GM23338 (cell line): Measurements from ENCODE around the gene ATXN2. TPM values are rescaled to one million over a fixed set of nuclear protein-coding genes. Genes with fewer than 3 reads are reported as not detected.

Experiments used
- ATAC-seq: fragments of 200-7000 bp; cut with Tn5 transposase; 3 replicates; pipeline ENCODE4 v1.9.1; 2020
- DNase-seq: peaks from one replicate; pipeline ENCODE4 v3.0.0-alpha.2; 2015; ENCODE audit warnings: low spot score
- H2AFZ ChIP-seq: fragments of 200-600 bp; sonication (generic); 2 replicates; pipeline ENCODE4 v1.8.0; 2016; ENCODE audit warnings: antibody characterized with exemption, mild to moderate bottlenecking, moderate library complexity
- H3F3A ChIP-seq: fragments of 200-600 bp; sonication (generic); replicated peaks from 2 replicates; pipeline ENCODE4 v1.8.0; 2017; ENCODE audit warnings: antibody characterized with exemption, mixed run types, low read depth
- H3K27ac ChIP-seq: fragments of 200-600 bp; sonication (generic); 2 replicates; pipeline ENCODE4 v1.6.1; 2016; ENCODE audit warnings: low read depth
- H3K27me3 ChIP-seq: fragments of 200-600 bp; sonication (generic); 2 replicates; pipeline ENCODE4 v1.8.0; 2016; ENCODE audit warnings: mild to moderate bottlenecking, mixed run types, moderate library complexity; ENCODE audit not compliant: insufficient read depth
- H3K36me3 ChIP-seq: fragments of 200-600 bp; sonication (generic); 2 replicates; pipeline ENCODE4 v1.8.0; 2016; ENCODE audit warnings: mild to moderate bottlenecking; ENCODE audit not compliant: insufficient read depth
- H3K4me1 ChIP-seq: fragments of 200-600 bp; sonication (generic); 2 replicates; pipeline ENCODE4 v1.8.0; 2016; ENCODE audit warnings: mild to moderate bottlenecking, moderate library complexity; ENCODE audit not compliant: insufficient read depth
- H3K4me2 ChIP-seq: fragments of 200-600 bp; sonication (generic); 2 replicates; pipeline ENCODE4 v1.7.1; 2017; ENCODE audit warnings: mixed run types
- H3K4me3 ChIP-seq: fragments of 200-600 bp; sonication (generic); 2 replicates; pipeline ENCODE4 v1.6.1; 2016; ENCODE audit warnings: mixed run types
- H3K79me2 ChIP-seq: fragments of 200-600 bp; sonication (generic); replicated peaks from 2 replicates; pipeline ENCODE4 v1.8.0; 2017; ENCODE audit warnings: mild to moderate bottlenecking; ENCODE audit not compliant: insufficient read depth
- H3K9me2 ChIP-seq: fragments of 200-600 bp; sonication (generic); 2 replicates; pipeline ENCODE4 v1.8.0; 2017; ENCODE audit not compliant: insufficient read depth
- H4K20me1 ChIP-seq: fragments of 200-600 bp; sonication (generic); replicated peaks from 2 replicates; pipeline ENCODE4 v1.8.0; 2017; ENCODE audit warnings: mild to moderate bottlenecking; ENCODE audit not compliant: insufficient read depth
- H3K27ac Mint-ChIP-seq: 2 replicates; pipeline ENCODE4 v1.8.0; 2020; ENCODE audit warnings: inconsistent platforms, mild to moderate bottlenecking, moderate library complexity, mixed read lengths
- H3K27me3 Mint-ChIP-seq: 3 replicates; pipeline ENCODE4 v1.8.0; 2022; ENCODE audit warnings: low read depth, mild to moderate bottlenecking, moderate library complexity, mixed read lengths, inconsistent platforms; ENCODE audit not compliant: insufficient read depth, poor library complexity
- H3K36me3 Mint-ChIP-seq: 3 replicates; pipeline ENCODE4 v1.8.0; 2021; ENCODE audit warnings: low read depth, mild to moderate bottlenecking, inconsistent platforms, moderate library complexity, mixed read lengths
- H3K4me1 Mint-ChIP-seq: 3 replicates; pipeline ENCODE4 v1.8.0; 2020; ENCODE audit warnings: mild to moderate bottlenecking, inconsistent platforms, mixed read lengths
- H3K4me3 Mint-ChIP-seq: 3 replicates; pipeline ENCODE4 v1.8.0; 2021; ENCODE audit warnings: moderate library complexity, mild to moderate bottlenecking, inconsistent platforms, mixed read lengths
- H3K9me3 Mint-ChIP-seq: 3 replicates; pipeline ENCODE4 v1.8.0; 2020; ENCODE audit warnings: moderate library complexity, mild to moderate bottlenecking, inconsistent platforms, mixed read lengths
- EZH2 ChIP-seq: fragments of 200-600 bp; sonication (generic); IDR thresholded peaks from one replicate; pipeline ENCODE4 v1.8.0; 2017; ENCODE audit warnings: antibody characterized with exemption, mild to moderate bottlenecking, low read depth; ENCODE audit not compliant: unreplicated experiment
- EZH2phosphoT487 ChIP-seq: fragments of 200-600 bp; sonication (generic); IDR thresholded peaks from one replicate; pipeline ENCODE4 v1.8.1; 2018; ENCODE audit warnings: antibody characterized with exemption; ENCODE audit not compliant: unreplicated experiment
- JUNB ChIP-seq: IDR thresholded peaks from one replicate; pipeline ENCODE4 v1.6.1; 2016; ENCODE audit warnings: antibody characterized with exemption; ENCODE audit not compliant: unreplicated experiment
- NANOG ChIP-seq: IDR thresholded peaks from 2 replicates; pipeline ENCODE4 v1.6.1; 2016; ENCODE audit warnings: antibody characterized with exemption, borderline replicate concordance
- POLR2AphosphoS5 ChIP-seq: IDR thresholded peaks from 2 replicates; pipeline ENCODE4 v1.6.1; 2016; ENCODE audit warnings: antibody characterized with exemption, low read depth
- ZNF114 ChIP-seq: fragments of 250-450 bp; sonication (Bioruptor Pico); IDR thresholded peaks from 2 replicates; pipeline ENCODE4 v1.5.0; 2020; ENCODE audit warnings: mild to moderate bottlenecking, moderate library complexity
- polyA plus RNA-seq: library from polyadenylated mRNA; unstranded; fragments of >200 nt; fragmentation: Nextera tagmentation; extraction: Ambion mirVana; gene quantifications from 2 replicates; pipeline ENCODE4 v1.2.1, GENCODE V29; 2016
- total RNA-seq: library from RNA; depleted of rRNA; stranded (reverse); fragments of >200 nt; shearing (Covaris generic); gene quantifications from 2 replicates; pipeline ENCODE4 v1.2.3, GENCODE V29; 2014
- TF ChIP-seq, protein P1 (sequence below): fragments of 250-450 bp; sonication (Bioruptor Pico); IDR thresholded peaks from 2 replicates; pipeline ENCODE4 v1.5.0; 2020; ENCODE audit warnings: mild to moderate bottlenecking, moderate library complexity

The ATXN2 gene
- total and polyA plus RNA-seq, 2 experiments from 2014 or later, result 44.8 to 59.5 TPM

DNA sequence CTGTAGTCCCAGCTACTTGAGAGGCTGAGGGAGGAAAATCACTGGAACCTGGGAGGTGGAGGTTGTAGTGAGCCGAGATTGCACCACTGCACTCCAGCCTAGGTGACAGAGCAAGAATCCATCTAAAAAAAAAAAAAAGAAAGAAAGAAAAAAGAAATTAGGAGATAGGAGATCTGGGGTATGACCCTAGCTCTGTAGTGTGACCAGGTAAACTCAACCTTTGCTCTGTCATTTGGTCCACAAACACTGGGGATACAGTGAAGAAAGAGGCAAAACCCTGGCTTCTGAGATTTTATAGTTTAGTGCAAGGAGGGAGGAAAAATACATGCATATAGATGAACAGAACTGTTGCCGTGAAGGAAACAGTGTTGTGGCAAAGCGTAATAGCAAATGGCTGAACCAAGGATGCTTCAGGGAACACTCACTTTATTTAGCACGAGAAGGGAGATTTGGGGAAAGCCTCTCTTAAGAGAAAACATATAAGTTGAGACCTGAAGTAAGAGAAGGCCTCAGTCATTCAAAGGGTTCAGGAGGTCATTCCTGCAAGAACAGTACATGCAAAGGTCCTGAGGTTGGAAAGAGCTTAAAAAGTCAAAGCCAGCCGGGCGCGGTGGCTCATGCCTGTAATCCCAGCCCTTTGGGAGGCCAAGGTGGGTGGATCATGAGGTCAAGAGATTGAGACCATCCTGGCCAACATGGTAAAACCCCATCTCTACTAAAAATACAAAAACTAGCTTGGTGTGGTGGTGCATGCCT is 29.6 kb upstream of the ATXN2 start:
- ATAC-seq (no peak), DNase-seq (no peak)
- no peaks in the 10 kb centered on the region for H3K27me3 ChIP-seq
- H3K4me3 Mint-ChIP-seq, result no peak overlapping the region
- H3K4me3 ChIP-seq, result no peak overlapping the region
- H3K4me1 ChIP-seq, result no peaks in the 10 kb centered on the region; the same call in 1 of the 2 replicates
- no peaks in the 10 kb centered on the region for H3K9me2 ChIP-seq
- no peak overlapping the region for H3K27ac ChIP-seq
- no peaks in the 10 kb centered on the region for H3K27me3 Mint-ChIP-seq
- no peaks in the 10 kb centered on the region for H3F3A ChIP-seq
- no peaks in the 10 kb centered on the region for H3K79me2 ChIP-seq
- no peaks in the 10 kb centered on the region for H4K20me1 ChIP-seq
- peaks cover 2% of the 10 kb centered on the region; the same call in 2 of the 3 replicates for H3K4me1 Mint-ChIP-seq
- H2AFZ ChIP-seq, result no peak overlapping the region
- no peaks in the 10 kb centered on the region for H3K9me3 Mint-ChIP-seq
- no peak overlapping the region for H3K27ac Mint-ChIP-seq
- no peaks in the 10 kb centered on the region for H3K36me3 ChIP-seq
- no peak for TF ChIP-seq JUNB
- no peak for TF ChIP-seq EZH2
- no peak for TF ChIP-seq POLR2AphosphoS5
- TF ChIP-seq, protein P1, sequence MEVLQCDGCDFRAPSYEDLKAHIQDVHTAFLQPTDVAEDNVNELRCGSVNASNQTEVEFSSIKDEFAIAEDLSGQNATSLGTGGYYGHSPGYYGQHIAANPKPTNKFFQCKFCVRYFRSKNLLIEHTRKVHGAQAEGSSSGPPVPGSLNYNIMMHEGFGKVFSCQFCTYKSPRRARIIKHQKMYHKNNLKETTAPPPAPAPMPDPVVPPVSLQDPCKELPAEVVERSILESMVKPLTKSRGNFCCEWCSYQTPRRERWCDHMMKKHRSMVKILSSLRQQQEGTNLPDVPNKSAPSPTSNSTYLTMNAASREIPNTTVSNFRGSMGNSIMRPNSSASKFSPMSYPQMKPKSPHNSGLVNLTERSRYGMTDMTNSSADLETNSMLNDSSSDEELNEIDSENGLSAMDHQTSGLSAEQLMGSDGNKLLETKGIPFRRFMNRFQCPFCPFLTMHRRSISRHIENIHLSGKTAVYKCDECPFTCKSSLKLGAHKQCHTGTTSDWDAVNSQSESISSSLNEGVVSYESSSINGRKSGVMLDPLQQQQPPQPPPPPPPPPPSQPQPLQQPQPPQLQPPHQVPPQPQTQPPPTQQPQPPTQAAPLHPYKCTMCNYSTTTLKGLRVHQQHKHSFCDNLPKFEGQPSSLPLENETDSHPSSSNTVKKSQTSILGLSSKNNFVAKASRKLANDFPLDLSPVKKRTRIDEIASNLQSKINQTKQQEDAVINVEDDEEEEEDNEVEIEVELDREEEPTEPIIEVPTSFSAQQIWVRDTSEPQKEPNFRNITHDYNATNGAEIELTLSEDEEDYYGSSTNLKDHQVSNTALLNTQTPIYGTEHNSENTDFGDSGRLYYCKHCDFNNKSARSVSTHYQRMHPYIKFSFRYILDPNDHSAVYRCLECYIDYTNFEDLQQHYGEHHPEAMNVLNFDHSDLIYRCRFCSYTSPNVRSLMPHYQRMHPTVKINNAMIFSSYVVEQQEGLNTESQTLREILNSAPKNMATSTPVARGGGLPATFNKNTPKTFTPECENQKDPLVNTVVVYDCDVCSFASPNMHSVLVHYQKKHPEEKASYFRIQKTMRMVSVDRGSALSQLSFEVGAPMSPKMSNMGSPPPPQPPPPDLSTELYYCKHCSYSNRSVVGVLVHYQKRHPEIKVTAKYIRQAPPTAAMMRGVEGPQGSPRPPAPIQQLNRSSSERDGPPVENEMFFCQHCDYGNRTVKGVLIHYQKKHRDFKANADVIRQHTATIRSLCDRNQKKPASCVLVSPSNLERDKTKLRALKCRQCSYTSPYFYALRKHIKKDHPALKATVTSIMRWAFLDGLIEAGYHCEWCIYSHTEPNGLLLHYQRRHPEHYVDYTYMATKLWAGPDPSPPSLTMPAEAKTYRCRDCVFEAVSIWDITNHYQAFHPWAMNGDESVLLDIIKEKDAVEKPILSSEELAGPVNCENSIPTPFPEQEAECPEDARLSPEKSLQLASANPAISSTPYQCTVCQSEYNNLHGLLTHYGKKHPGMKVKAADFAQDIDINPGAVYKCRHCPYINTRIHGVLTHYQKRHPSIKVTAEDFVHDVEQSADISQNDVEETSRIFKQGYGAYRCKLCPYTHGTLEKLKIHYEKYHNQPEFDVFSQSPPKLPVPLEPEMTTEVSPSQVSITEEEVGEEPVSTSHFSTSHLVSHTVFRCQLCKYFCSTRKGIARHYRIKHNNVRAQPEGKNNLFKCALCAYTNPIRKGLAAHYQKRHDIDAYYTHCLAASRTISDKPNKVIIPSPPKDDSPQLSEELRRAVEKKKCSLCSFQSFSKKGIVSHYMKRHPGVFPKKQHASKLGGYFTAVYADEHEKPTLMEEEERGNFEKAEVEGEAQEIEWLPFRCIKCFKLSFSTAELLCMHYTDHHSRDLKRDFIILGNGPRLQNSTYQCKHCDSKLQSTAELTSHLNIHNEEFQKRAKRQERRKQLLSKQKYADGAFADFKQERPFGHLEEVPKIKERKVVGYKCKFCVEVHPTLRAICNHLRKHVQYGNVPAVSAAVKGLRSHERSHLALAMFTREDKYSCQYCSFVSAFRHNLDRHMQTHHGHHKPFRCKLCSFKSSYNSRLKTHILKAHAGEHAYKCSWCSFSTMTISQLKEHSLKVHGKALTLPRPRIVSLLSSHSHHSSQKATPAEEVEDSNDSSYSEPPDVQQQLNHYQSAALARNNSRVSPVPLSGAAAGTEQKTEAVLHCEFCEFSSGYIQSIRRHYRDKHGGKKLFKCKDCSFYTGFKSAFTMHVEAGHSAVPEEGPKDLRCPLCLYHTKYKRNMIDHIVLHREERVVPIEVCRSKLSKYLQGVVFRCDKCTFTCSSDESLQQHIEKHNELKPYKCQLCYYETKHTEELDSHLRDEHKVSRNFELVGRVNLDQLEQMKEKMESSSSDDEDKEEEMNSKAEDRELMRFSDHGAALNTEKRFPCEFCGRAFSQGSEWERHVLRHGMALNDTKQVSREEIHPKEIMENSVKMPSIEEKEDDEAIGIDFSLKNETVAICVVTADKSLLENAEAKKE, result no peak
- no peak for TF ChIP-seq NANOG
- no peak for TF ChIP-seq ZNF114 (CRISPR knock-in tag)
- TF ChIP-seq EZH2phosphoT487, result no peak
- no peaks in the 10 kb centered on the region for H3K36me3 Mint-ChIP-seq
- no peak overlapping the region for H3K4me2 ChIP-seq
